GM12891 (cell line): ENCODE data around the gene SCIMP.
"Not testable (repeated sequence)": the region's sequence is repeated elsewhere in the genome, so short reads cannot be mapped to it uniquely, and the experiment has no call there.

ENCODE experiments used
- POLR2A ChIP-seq: IDR thresholded peaks from 2 replicates; pipeline ENCODE4 v1.6.1; 2011; ENCODE audit warnings: low read depth, low read length, control low read depth
- POLR2AphosphoS5 ChIP-seq: IDR thresholded peaks from 2 replicates; pipeline ENCODE4 v1.6.1; 2011; ENCODE audit warnings: low read depth, low read length, control low read depth

- not testable (repeated sequence) for TF ChIP-seq POLR2A, POLR2AphosphoS5
Observed at GRCh38 chr17:5160702-5161101, 74.0 kb downstream of the SCIMP start.
